CD4-positive, alpha-beta memory T cell (primary cell): ENCODE data around the gene DES. TPM values are rescaled to one million over a fixed set of nuclear protein-coding genes. Genes with fewer than 3 reads are reported as not detected.

ENCODE experiments used
- CTCF ChIA-PET: fragments of 350-600 bp; sonication (Branson Sonifier 250); formaldehyde crosslinking; loops from one replicate; lab custom pipeline; 2021; ENCODE audit warnings: inconsistent platforms; ENCODE audit not compliant: partially characterized antibody; lab: Charles Lee
- POLR2A ChIA-PET: fragments of 350-600 bp; sonication (Branson Sonifier 250); formaldehyde crosslinking; loops from one replicate; lab custom pipeline; 2021; ENCODE audit not compliant: partially characterized antibody; lab: Charles Lee
- DNase-seq, 5 donors: peaks; one replicate each; pipeline versions ENCODE4 v3.0.0 to v3.0.0-alpha.2; 2020 to 2022; ENCODE audit warnings: mixed read lengths in 1 of 5
- H3K27ac ChIP-seq: one replicate; pipeline ENCODE4 v1.7.0; 2013; ENCODE audit warnings: low read depth, low read length
- H3K27me3 ChIP-seq: 2 replicates; pipeline ENCODE4 v1.7.0; 2013; ENCODE audit warnings: mild to moderate bottlenecking, low read length, moderate library complexity; ENCODE audit not compliant: insufficient read depth
- H3K36me3 ChIP-seq: 2 replicates; pipeline ENCODE4 v1.7.0; 2013; ENCODE audit warnings: mild to moderate bottlenecking, low read length, moderate library complexity; ENCODE audit not compliant: insufficient read depth
- H3K4me1 ChIP-seq: 2 replicates; pipeline ENCODE4 v1.7.0; 2013; ENCODE audit warnings: mild to moderate bottlenecking, low read length, moderate library complexity; ENCODE audit not compliant: insufficient read depth
- H3K4me3 ChIP-seq, 2 donors: one replicate each; pipeline ENCODE4 v1.7.0; 2013; ENCODE audit warnings: low read length in 2 of 2, mild to moderate bottlenecking in 1 of 2
- H3K9me3 ChIP-seq, 2 donors: one replicate each; pipeline ENCODE4 v1.7.0; 2013; ENCODE audit warnings: low read length in 2 of 2, control low read depth in 1 of 2; ENCODE audit not compliant: control insufficient read depth in 1 of 2
- H3K27ac Mint-ChIP-seq, 7 donors: one replicate each; pipeline ENCODE4 v1.8.0; 2020 to 2021; ENCODE audit warnings: mixed read lengths in 7 of 7, mild to moderate bottlenecking in 6 of 7, inconsistent platforms in 3 of 7, moderate library complexity in 3 of 7
- H3K27me3 Mint-ChIP-seq, 2 donors: one replicate each; pipeline ENCODE4 v1.8.0; 2020 to 2021; ENCODE audit warnings: mixed read lengths in 2 of 2
- H3K36me3 Mint-ChIP-seq, 2 donors: one replicate each; pipeline ENCODE4 v1.8.0; 2020 to 2021; ENCODE audit warnings: mixed read lengths in 2 of 2, inconsistent platforms in 1 of 2, mild to moderate bottlenecking in 1 of 2
- H3K4me1 Mint-ChIP-seq, 4 donors: one replicate each; pipeline ENCODE4 v1.8.0; 2020 to 2021; ENCODE audit warnings: mixed read lengths in 4 of 4, mild to moderate bottlenecking in 1 of 4
- H3K4me3 Mint-ChIP-seq, 8 donors: one replicate each; pipeline ENCODE4 v1.8.0; 2020 to 2021; ENCODE audit warnings: mixed read lengths in 8 of 8, mild to moderate bottlenecking in 7 of 8, moderate library complexity in 6 of 8, inconsistent platforms in 3 of 8
- H3K9me3 Mint-ChIP-seq, 8 donors: one replicate each; pipeline ENCODE4 v1.8.0; 2020 to 2021; ENCODE audit warnings: mixed read lengths in 8 of 8, mild to moderate bottlenecking in 5 of 8, inconsistent platforms in 3 of 8, moderate library complexity in 1 of 8
- intact Hi-C: fragments of 100-400 bp; cut with micrococcal nuclease; formaldehyde crosslinking; loops from one replicate; pipeline ENCODE4 v1.15.1; 2023
- polyA plus RNA-seq, 2 donors: library from polyadenylated mRNA; unstranded; fragments of 300-500 nt; fragmentation: Illumina TruSeq; gene quantifications; one replicate each; pipeline ENCODE4 v1.2.3, GENCODE V29; 2021
- total RNA-seq, 2 experiments: library from RNA; stranded (reverse); gene quantifications; one replicate each; pipeline ENCODE4 v1.2.3, GENCODE V29; 2021

The DES gene
- total RNA-seq (not detected), polyA plus RNA-seq (not detected)

GRCh38 chr2:219418155-219419011 is at the start of gene DES:
Gene DES, plus strand, starts transcription at chr2:219418377. Its CDS starts 86 bp downstream, at chr2:219418463.
- H3K4me1 Mint-ChIP-seq: peaks cover 0 to 1% (median 0%) of the 10 kb centered on the region in 4 donors
- no peak for DNase-seq
- Histone ChIP-seq H3K36me3 (no peaks in the 10 kb centered on the region), H3K27me3 (no peaks in the 10 kb centered on the region), H3K4me1 (no peaks in the 10 kb centered on the region), H3K9me3 (no peaks in the 10 kb centered on the region), H3K27ac (no peak within 1 kb of the TSS), H3K4me3 (no peak within 1 kb of the TSS)
- no peak within 1 kb of the TSS for H3K4me3 Mint-ChIP-seq
- POLR2A ChIA-PET: no interaction called here
- intact Hi-C loops: no loop called here
- no peak within 1 kb of the TSS for H3K27ac Mint-ChIP-seq
- peaks cover 0 to 2% (median 0%) of the 10 kb centered on the region in 8 donors for H3K9me3 Mint-ChIP-seq
- H3K36me3 Mint-ChIP-seq: peaks cover 0 to 3% of the 10 kb centered on the region in 2 donors
- peaks cover 22 to 38% of the 10 kb centered on the region in 2 donors for H3K27me3 Mint-ChIP-seq
- CTCF ChIA-PET: no interaction called here

GRCh38 chr2:219368690-219369191 is 49.4 kb upstream of the DES start:
- H3K4me3 ChIP-seq: no peak overlapping the region
- no peaks in the 10 kb centered on the region for H3K27me3 Mint-ChIP-seq
- H3K9me3 ChIP-seq: no peaks in the 10 kb centered on the region
- H3K27ac Mint-ChIP-seq: no peak overlapping the region
- no peak overlapping the region for H3K27ac ChIP-seq
- no peak overlapping the region for H3K4me3 Mint-ChIP-seq
- H3K27me3 ChIP-seq: no peaks in the 10 kb centered on the region
- CTCF ChIA-PET: no interaction called here
- no peak for DNase-seq
- no peaks in the 10 kb centered on the region for H3K4me1 Mint-ChIP-seq
- peaks cover 5 to 11% of the 10 kb centered on the region in 2 donors for H3K36me3 Mint-ChIP-seq
- no peaks in the 10 kb centered on the region for H3K4me1 ChIP-seq
- intact Hi-C loops: no loop called here
- peaks cover 3% of the 10 kb centered on the region for H3K36me3 ChIP-seq
- POLR2A ChIA-PET: no interaction called here
- no peaks in the 10 kb centered on the region for H3K9me3 Mint-ChIP-seq

DNA sequence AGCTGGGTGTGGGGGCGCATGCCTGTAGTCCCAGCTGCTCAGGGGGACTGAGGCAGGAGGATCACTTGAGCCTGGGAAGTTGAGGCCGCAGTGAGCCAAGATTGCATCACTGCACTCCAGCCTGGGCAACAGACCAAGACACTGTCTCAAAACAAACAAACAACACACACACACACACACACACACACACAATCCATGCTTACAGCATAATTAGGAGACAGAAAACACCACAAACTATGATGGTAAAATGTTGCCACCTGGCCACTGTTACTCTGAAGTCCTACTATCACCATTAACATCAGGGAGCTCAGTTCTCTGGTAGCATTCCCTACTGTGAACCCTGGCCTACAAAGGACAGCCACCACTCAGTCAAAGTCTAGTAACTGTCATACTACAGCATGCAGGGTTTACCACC is 48.7 kb upstream of the DES start:
- no peaks in the 10 kb centered on the region for H3K27me3 Mint-ChIP-seq
- no peaks in the 10 kb centered on the region for H3K4me1 Mint-ChIP-seq
- POLR2A ChIA-PET: no interaction called here
- H3K27ac Mint-ChIP-seq: no peak overlapping the region
- peaks cover 9% of the 10 kb centered on the region for H3K36me3 ChIP-seq
- intact Hi-C loops: no loop called here
- peaks cover 13 to 19% of the 10 kb centered on the region in 2 donors for H3K36me3 Mint-ChIP-seq
- CTCF ChIA-PET: no interaction called here
- H3K27me3 ChIP-seq: no peaks in the 10 kb centered on the region
- no peaks in the 10 kb centered on the region for H3K9me3 ChIP-seq
- DNase-seq: no peak
- no peak overlapping the region for H3K27ac ChIP-seq
- H3K4me1 ChIP-seq: no peaks in the 10 kb centered on the region
- H3K9me3 Mint-ChIP-seq: no peaks in the 10 kb centered on the region
- no peak overlapping the region for H3K4me3 Mint-ChIP-seq
- no peak overlapping the region for H3K4me3 ChIP-seq

DNA sequence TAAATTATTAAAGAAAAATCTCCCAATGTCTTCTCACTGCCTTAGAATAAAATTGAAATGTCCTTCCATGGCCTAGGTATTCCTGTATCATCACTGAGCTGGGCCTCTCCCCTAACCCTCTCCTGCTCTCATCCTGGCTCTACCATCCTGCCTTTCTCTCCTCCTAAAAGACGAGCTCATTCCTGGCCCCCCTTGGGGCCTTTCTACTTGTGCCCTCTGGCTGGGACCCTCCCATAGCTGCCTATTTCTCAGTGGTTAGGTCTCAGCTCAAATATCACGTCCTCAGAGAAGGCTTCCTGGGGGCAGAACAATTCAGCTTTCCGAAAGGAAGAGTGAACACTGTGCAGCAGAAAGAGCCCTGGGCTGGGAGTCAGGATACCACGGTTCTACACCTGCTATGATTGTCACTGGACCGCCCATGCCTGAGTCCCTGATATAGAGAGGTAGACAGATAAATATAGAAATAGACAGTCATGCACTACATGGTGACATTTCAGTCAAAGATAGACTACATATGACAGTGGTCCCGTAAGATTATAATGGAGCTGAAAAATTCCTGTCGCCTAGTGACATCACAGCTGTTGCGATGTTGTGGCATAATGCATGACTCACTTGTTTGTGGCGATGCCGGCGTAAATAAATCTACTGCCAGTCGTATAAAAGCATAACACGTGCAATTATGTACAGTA is 39.9 kb upstream of the DES start:
- Mint-ChIP-seq H3K27ac (peak overlapping the region in 1 of 7 donors; percentile 84), H3K27me3 (no peaks in the 10 kb centered on the region), H3K36me3 (peaks cover 50 to 64% of the 10 kb centered on the region in 2 donors), H3K9me3 (no peaks in the 10 kb centered on the region), H3K4me1 (no peaks in the 10 kb centered on the region), H3K4me3 (no peak overlapping the region)
- no peak for DNase-seq
- H3K4me3 ChIP-seq: no peak overlapping the region
- CTCF ChIA-PET: interaction anchor here (0.6 to 1.5 kb wide), 2 partner anchors 25 to 83 kb away, joined by 3 read pairs; no protein-coding TSS in a partner anchor
- H3K4me1 ChIP-seq: no peaks in the 10 kb centered on the region
- intact Hi-C loops: no loop called here
- H3K27ac ChIP-seq: no peak overlapping the region
- no peaks in the 10 kb centered on the region for H3K27me3 ChIP-seq
- peaks cover 41% of the 10 kb centered on the region for H3K36me3 ChIP-seq
- POLR2A ChIA-PET: interaction anchor here (0.9 kb wide), 1 partner anchor 9 kb away, joined by 3 read pairs; the partner anchor contains the start of gene DNPEP
- H3K9me3 ChIP-seq: no peaks in the 10 kb centered on the region

- peaks cover 44 to 70% of the 10 kb centered on the region in 2 donors for H3K36me3 Mint-ChIP-seq
- no peak for DNase-seq
- H3K27me3 Mint-ChIP-seq: no peaks in the 10 kb centered on the region
- Histone ChIP-seq H3K4me3 (no peak overlapping the region), H3K36me3 (peaks cover 43% of the 10 kb centered on the region), H3K9me3 (no peaks in the 10 kb centered on the region), H3K27ac (no peak overlapping the region), H3K4me1 (peaks cover 2% of the 10 kb centered on the region), H3K27me3 (no peaks in the 10 kb centered on the region)
- H3K9me3 Mint-ChIP-seq: no peaks in the 10 kb centered on the region
- H3K27ac Mint-ChIP-seq: no peak overlapping the region
- POLR2A ChIA-PET: no interaction called here
- intact Hi-C loops: no loop called here
- peaks cover 0 to 11% (median 6%) of the 10 kb centered on the region in 4 donors for H3K4me1 Mint-ChIP-seq
- H3K4me3 Mint-ChIP-seq: no peak overlapping the region
- CTCF ChIA-PET: no interaction called here
These were observed 37.3 kb upstream of the DES start for GRCh38 chr2:219380926-219381325.

DNA sequence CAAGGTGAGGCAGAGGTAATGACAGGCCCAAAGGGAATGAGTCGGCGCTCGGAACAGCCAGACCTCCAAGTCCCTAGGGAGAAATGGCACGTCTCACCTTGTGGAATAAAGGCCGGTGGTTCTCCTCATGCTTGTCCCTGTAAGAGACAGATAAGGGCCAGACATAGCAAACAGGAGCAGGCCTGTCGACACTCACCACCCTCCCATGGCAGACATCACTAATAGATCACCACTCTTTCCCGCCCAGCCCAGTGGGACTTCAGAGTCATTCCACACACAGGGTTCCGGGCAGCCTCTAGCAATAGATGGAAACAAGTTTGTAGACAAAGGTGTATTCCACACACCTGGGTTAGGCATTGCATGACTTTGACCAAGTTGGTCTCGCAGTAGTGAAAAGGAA is 36.7 kb upstream of the DES start:
- no peaks in the 10 kb centered on the region for H3K27me3 Mint-ChIP-seq
- Histone ChIP-seq H3K4me1 (peaks cover 7% of the 10 kb centered on the region), H3K36me3 (peaks cover 47% of the 10 kb centered on the region), H3K27ac (no peak overlapping the region), H3K27me3 (no peaks in the 10 kb centered on the region), H3K9me3 (no peaks in the 10 kb centered on the region), H3K4me3 (no peak overlapping the region)
- no peak overlapping the region for H3K4me3 Mint-ChIP-seq
- no peak for DNase-seq
- ChIA-PET POLR2A (no interaction called here), CTCF (no interaction called here)
- H3K4me1 Mint-ChIP-seq: peaks cover 2 to 16% (median 8%) of the 10 kb centered on the region in 4 donors
- no peaks in the 10 kb centered on the region for H3K9me3 Mint-ChIP-seq
- peaks cover 44 to 67% of the 10 kb centered on the region in 2 donors for H3K36me3 Mint-ChIP-seq
- H3K27ac Mint-ChIP-seq: no peak overlapping the region
- intact Hi-C loops: no loop called here
